Epithelial cell of proximal tubule (primary cell): ENCODE measurements around the gene LRR1. TPM values are rescaled to one million over a fixed set of nuclear protein-coding genes. Genes with fewer than 3 reads are reported as not detected.
"Not testable (repeated sequence)": the region's sequence is repeated elsewhere in the genome, so short reads cannot be mapped to it uniquely, and the experiment has no call there.

ENCODE experiments used
- DNase-seq: peaks from one replicate; pipeline ENCODE4 v3.0.0-alpha.2; 2011; ENCODE audit warnings: low read depth
- H3K4me3 ChIP-seq: 2 replicates; pipeline ENCODE4 v1.5.1; 2011; ENCODE audit warnings: low read depth, mild to moderate bottlenecking, low read length
- total RNA-seq: library from RNA; depleted of rRNA; stranded (reverse); fragments of >200 nt; gene quantifications from 2 replicates; pipeline ENCODE4 v1.2.3, GENCODE V29; 2015
- TF ChIP-seq, protein P1 (sequence below): conservative IDR thresholded peaks from 2 replicates; pipeline ENCODE4 v1.5.1; 2012; ENCODE audit warnings: low read depth, mild to moderate bottlenecking, low read length

The LRR1 gene
- total RNA-seq, 1 donor from 2014 or later = 22.7 TPM

- DNase-seq = no peak
- no peak overlapping the region for H3K4me3 ChIP-seq
- TF ChIP-seq, protein P1, sequence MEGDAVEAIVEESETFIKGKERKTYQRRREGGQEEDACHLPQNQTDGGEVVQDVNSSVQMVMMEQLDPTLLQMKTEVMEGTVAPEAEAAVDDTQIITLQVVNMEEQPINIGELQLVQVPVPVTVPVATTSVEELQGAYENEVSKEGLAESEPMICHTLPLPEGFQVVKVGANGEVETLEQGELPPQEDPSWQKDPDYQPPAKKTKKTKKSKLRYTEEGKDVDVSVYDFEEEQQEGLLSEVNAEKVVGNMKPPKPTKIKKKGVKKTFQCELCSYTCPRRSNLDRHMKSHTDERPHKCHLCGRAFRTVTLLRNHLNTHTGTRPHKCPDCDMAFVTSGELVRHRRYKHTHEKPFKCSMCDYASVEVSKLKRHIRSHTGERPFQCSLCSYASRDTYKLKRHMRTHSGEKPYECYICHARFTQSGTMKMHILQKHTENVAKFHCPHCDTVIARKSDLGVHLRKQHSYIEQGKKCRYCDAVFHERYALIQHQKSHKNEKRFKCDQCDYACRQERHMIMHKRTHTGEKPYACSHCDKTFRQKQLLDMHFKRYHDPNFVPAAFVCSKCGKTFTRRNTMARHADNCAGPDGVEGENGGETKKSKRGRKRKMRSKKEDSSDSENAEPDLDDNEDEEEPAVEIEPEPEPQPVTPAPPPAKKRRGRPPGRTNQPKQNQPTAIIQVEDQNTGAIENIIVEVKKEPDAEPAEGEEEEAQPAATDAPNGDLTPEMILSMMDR = no peak
These were observed 17.3 kb upstream of the LRR1 start for GRCh38 chr14:49581209-49582112.

DNA sequence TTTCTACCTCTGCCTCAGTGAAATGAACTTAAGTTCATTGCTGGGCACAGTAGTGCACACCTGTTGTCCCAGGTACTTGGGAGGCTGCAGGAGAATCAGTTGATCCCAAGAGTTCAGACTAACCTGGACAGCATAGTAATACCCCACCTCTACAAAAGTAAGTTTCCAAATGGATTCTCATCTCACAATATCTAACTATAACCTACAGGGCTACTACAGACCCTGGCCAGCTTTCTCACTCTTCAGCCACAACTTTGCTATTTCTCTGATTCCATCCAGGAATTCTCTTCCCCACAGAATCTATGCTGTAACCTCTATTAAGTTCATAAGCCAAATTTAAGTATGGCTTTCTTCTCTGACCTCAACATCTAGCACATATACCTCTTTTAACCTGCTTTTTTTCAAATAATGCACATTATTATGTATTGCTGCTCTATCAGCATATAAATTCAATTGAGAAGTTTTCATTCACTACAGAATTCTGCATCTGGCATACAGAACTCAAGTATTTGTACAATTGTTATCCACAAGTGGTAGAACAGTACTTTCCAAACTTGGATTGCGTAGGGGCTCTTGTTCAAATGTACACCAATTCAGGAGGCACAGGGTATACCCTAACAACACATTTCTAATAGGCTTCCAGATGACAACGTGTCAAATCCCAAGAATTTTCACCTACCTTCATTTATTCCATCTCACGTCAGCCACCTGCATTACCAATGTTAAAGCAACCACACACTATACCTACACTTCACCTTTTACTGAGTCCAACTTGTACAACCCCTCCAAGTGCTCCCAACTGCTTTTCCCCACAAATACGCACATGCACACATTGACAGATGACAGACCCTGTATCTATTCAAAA, 16.4 kb upstream of the LRR1 start:
- TF ChIP-seq, protein P1 = no peak
- DNase-seq = no peak
- no peak overlapping the region for H3K4me3 ChIP-seq

GRCh38 chr14:49583629-49584028, 15.1 kb upstream of the LRR1 start:
- no peak for DNase-seq
- no peak overlapping the region for H3K4me3 ChIP-seq
- TF ChIP-seq, protein P1 = no peak

DNA sequence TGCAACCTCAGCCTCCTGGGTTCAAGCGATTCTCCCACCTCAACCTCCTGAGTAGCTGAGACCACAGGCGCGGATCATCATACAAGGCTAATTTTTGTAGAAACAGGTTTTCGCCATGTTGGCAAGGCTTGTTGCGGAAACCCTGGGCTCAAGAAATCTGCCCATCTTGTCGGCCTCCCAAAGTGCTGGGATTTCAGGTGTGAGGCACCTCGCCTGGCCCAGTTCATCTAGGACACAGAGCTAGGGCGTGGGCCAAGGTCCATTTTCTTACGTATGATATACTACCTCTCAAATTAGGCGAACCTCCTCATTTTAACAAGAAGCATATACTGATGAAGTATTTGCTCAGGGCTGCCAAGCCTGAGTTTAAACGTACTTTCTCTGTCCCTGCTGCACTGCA, 14.7 kb upstream of the LRR1 start:
- DNase-seq = no peak
- peak overlapping the region; percentile 66 for H3K4me3 ChIP-seq
- TF ChIP-seq, protein P1 = no peak

- not testable (repeated sequence) for DNase-seq
These were observed 13.6 kb upstream of the LRR1 start for GRCh38 chr14:49584981-49585640.

GRCh38 chr14:49585803-49586672, 12.7 kb upstream of the LRR1 start, which contains the start of gene RPS29:
Gene RPS29, minus strand, starts transcription at chr14:49586380. Its CDS starts 34 bp downstream, at chr14:49586346.
- peak; percentile 96 for DNase-seq
- peak within 1 kb of the TSS; percentile 66 for H3K4me3 ChIP-seq
- TF ChIP-seq, protein P1 = no peak

More at GRCh38 chr14:49584981-49585640, 13.6 kb upstream of the LRR1 start:
- H3K4me3 ChIP-seq = peak overlapping the region; percentile 66
